GM10248 (cell line): ENCODE measurements around the gene SHISAL1.

Experiments used
- CTCF ChIA-PET: fragments of 300-600 bp; sonication (Branson Sonifier 250); formaldehyde crosslinking; extraction: SDS; loops from one replicate; lab custom pipeline; 2021; ENCODE audit warnings: antibody characterized with exemption; lab: Yijun Ruan, JAX
- POLR2A ChIA-PET: fragments of 350-650 bp; sonication (Branson Sonifier 250); formaldehyde crosslinking; extraction: SDS; loops from one replicate; lab custom pipeline; 2020; ENCODE audit warnings: antibody characterized with exemption; lab: Yijun Ruan, JAX
- DNase-seq: peaks from one replicate; pipeline ENCODE4 v3.0.0; 2012; ENCODE audit errors: extremely low spot score
- CTCF ChIP-seq: IDR thresholded peaks from 2 replicates; pipeline ENCODE4 v1.5.1; 2012; ENCODE audit warnings: mild to moderate bottlenecking, low read depth; ENCODE audit errors: extremely low read depth, missing control alignments, control extremely low read depth

The SHISAL1 gene

GRCh38 chr22:44271732-44272400 lies 40.9 kb downstream of the SHISAL1 start:
- no peak for DNase-seq
- ChIA-PET CTCF (interaction anchor here (1.9 kb wide), 1 partner anchor 12 kb away, joined by 6 read pairs; no protein-coding TSS in a partner anchor), POLR2A (no interaction called here)
- TF ChIP-seq CTCF = no peak

- TF ChIP-seq CTCF = no peak
- ChIA-PET POLR2A (no interaction called here), CTCF (interaction anchor here (1.9 kb wide), 1 partner anchor 12 kb away, joined by 6 read pairs; no protein-coding TSS in a partner anchor)
- DNase-seq = no peak
These were observed 41.7 kb downstream of the SHISAL1 start for GRCh38 chr22:44271010-44271500.

- CTCF ChIA-PET = interaction anchor here (1.9 kb wide), 1 partner anchor 13 kb away, joined by 6 read pairs; no protein-coding TSS in a partner anchor
- DNase-seq = no peak
- POLR2A ChIA-PET = no interaction called here
- TF ChIP-seq CTCF = no peak
These were observed 42.2 kb downstream of the SHISAL1 start for GRCh38 chr22:44270556-44270880.

- CTCF ChIA-PET = interaction anchor here (1.9 kb wide), 1 partner anchor 13 kb away, joined by 6 read pairs; no protein-coding TSS in a partner anchor
- no peak for DNase-seq
- TF ChIP-seq CTCF = no peak
- POLR2A ChIA-PET = no interaction called here
These were observed 42.8 kb downstream of the SHISAL1 start for GRCh38 chr22:44269757-44270555.

- POLR2A ChIA-PET = no interaction called here
- CTCF ChIA-PET = no interaction called here
- no peak for DNase-seq
- TF ChIP-seq CTCF = no peak
These were observed 43.6 kb downstream of the SHISAL1 start for GRCh38 chr22:44269117-44269498.

GRCh38 chr22:44268431-44269116 lies 44.2 kb downstream of the SHISAL1 start:
- DNase-seq = no peak
- ChIA-PET CTCF (no interaction called here), POLR2A (no interaction called here)
- TF ChIP-seq CTCF = no peak
